GM23248 (cell line): ENCODE data around the gene SLC38A6.
"Not testable (repeated sequence)": the region's sequence is repeated elsewhere in the genome, so short reads cannot be mapped to it uniquely, and the experiment has no call there.

Experiments
- EZH2 ChIP-seq: fragments of 200-600 bp; sonication (generic); IDR thresholded peaks from 2 replicates; pipeline ENCODE4 v1.6.1; 2018; ENCODE audit warnings: antibody characterized with exemption, mild to moderate bottlenecking; ENCODE audit not compliant: insufficient read depth, poor library complexity, severe bottlenecking
- EZH2phosphoT487 ChIP-seq: fragments of 200-600 bp; sonication (generic); IDR thresholded peaks from 2 replicates; pipeline ENCODE4 v1.6.1; 2018; ENCODE audit warnings: antibody characterized with exemption, moderate library complexity, mild to moderate bottlenecking, low read depth; ENCODE audit not compliant: insufficient read depth

DNA sequence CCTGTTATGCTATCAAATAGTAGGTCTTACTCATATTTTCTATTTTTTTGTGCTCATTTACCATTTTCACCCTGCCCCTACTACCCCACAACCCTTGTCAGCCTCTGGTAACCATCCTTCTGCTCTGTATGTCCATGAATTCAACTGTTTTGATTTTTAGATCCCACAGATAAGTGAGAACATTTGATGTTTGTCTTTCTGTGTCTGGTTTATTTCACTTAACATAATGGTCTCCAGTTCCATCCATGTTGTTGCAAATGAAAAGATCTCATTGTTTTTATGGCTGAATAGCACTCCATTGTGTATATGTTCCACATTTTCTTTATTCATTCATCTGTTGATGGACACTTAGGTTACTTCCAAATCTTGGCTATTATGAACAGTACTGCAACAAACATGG lies 91.4 kb downstream of the SLC38A6 start:
- TF ChIP-seq EZH2phosphoT487, EZH2: not testable (repeated sequence)
